NCI-H345 (cell line): ENCODE data around the gene MAP2K6.

Experiments used
- DNase-seq: peaks from one replicate; lab custom pipeline; 2025; lab: John Stamatoyannopoulos, UW

Gene MAP2K6

GRCh38 chr17:69427486-69428197 lies 13.1 kb downstream of the MAP2K6 start:
- DNase-seq = no peak

GRCh38 chr17:69428252-69428980 lies 13.9 kb downstream of the MAP2K6 start:
- no peak for DNase-seq

DNA sequence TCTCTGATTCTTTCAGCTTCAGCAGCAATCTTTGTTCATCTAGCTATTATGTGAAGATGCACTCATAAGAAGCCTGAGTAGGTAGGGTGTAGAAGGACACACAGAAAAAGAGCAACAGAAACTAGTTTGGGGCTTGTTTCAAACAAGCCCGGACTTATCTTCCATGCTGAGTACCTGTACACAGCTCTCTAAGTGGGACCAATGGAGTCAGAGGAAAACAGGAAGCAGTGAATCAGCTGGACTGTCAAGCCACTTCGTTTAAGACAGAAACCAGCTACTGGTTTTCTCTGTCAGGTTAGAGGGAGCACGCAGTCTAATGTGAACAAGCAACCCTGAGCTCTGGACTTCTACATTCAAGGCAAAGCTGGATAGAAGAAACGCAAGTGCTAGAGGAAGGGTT lies 16.0 kb downstream of the MAP2K6 start:
- DNase-seq = no peak

- DNase-seq = no peak
Observed at GRCh38 chr17:69431835-69432234, 17.3 kb downstream of the MAP2K6 start.

- DNase-seq = no peak
Observed at GRCh38 chr17:69433093-69433492, 18.6 kb downstream of the MAP2K6 start.

DNA sequence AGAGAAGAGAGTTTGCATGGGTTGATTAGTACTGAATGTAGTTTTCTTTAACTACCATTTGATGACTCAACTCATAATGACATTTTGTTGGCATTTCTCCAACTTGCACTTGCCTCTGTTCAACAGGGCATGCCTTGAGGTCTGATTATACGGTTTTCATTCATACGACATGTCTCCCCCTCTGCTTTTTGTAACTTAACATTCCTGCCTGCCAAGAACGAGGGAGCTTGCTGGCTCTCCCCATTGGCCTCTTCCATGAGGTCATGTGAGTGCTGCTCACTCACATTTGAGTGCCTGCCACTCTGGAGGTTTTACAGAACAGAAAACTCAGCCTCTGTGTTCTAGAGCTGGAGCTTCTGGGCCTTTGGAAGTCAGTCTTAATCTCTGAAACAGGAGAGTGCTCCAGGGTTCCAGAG lies 19.7 kb downstream of the MAP2K6 start:
- DNase-seq = peak; percentile 64

- DNase-seq = no peak
Observed at GRCh38 chr17:69435971-69436696, 21.6 kb downstream of the MAP2K6 start.

GRCh38 chr17:69437475-69437874 lies 23.0 kb downstream of the MAP2K6 start:
- no peak for DNase-seq

- no peak for DNase-seq
Observed at GRCh38 chr17:69438776-69439175, 24.3 kb downstream of the MAP2K6 start.

DNA sequence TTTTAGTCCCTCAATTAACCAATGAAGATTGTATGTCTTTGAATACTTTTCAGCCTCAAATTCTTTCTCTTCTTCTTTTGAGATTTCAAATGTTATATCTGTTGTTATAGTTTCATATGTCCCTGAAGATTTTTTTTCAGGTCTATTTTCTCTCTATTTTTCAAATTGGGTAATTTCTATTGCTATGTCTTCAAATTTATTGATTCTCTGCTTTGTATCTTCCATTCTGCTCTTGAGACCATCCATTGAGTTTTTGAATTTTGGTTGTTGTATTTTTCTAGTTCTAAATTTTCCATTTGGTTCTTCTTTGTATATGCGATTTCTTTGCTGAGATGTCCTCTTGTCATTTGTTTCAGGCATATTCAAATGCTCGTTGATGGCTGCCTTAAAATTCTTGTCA lies 26.7 kb downstream of the MAP2K6 start:
- DNase-seq = no peak

DNA sequence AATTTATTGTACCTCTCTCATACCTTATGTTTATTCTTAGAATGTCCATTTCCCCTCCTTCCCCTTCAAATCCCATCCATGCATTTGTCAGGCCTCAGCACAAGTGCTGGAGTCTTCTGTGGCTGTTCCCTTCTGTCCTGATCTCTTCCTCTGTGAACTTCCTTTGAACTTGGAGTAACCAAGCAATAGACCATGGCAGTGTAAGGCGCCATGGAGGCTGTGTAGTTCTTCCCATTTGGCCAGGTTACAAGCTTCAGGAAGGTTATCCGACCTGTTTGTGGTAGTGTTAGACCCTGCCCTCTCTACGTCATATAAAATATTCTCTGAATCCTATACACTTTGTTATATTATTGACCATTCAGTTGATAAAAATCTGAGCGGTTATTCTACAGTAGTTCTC lies 28.6 kb downstream of the MAP2K6 start:
- no peak for DNase-seq

- no peak for DNase-seq
Observed at GRCh38 chr17:69444023-69444422, 29.5 kb downstream of the MAP2K6 start.

GRCh38 chr17:69445132-69445531 lies 30.6 kb downstream of the MAP2K6 start:
- no peak for DNase-seq

DNA sequence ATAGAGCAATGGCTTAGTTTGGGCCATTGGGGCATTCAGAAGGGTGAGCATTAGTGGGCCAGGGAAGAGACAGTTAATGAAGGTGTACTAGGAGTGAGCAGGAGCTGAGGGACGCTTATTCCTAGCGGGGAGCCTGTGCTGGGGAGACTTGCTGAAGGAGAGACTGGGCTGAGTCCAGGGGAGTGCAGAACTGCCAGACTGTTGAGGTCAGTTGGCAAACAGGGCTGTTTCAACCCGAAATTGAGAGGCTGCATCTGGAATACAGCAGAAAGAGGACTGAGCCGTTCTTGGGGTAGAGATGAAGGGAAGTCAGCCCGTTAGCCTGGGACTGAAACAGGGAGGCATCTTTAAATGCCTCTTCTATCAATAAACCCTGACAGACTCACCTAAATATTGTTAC lies 33.2 kb downstream of the MAP2K6 start:
- DNase-seq = no peak

DNA sequence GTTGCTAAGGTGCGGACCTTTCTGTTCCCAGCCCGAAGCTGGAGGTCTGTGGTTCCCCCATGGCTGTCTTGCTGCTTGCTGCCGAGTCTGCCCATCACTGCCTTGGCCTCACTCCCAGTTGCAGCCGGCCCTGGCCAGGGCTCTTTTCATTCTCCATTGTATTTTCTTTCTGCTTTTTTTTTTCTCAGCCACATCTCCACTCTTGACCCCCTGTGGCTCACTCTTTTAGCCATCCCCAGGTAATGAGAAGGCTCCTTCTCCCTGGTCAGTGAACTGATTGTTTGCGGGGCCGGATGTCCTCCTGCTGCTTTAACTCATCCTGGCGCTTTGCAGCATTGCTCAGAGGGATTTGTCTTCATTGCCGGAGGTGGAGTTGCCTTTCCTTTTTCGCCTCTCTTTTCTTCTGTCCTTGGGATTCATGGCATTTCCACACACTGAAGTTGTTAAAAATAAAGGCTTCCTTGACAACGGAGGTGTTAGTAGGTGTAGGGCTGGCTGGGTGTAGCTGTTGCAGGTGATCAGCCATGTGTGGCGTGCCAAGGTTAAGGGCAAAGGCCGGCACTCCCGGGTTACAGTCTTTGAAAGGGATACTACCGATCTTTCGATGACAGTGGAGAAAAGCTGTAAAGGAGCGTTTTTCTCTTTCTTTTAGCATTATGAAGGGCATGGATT lies 34.1 kb downstream of the MAP2K6 start:
- DNase-seq = no peak

GRCh38 chr17:69450131-69450530 lies 35.6 kb downstream of the MAP2K6 start:
- no peak for DNase-seq

DNA sequence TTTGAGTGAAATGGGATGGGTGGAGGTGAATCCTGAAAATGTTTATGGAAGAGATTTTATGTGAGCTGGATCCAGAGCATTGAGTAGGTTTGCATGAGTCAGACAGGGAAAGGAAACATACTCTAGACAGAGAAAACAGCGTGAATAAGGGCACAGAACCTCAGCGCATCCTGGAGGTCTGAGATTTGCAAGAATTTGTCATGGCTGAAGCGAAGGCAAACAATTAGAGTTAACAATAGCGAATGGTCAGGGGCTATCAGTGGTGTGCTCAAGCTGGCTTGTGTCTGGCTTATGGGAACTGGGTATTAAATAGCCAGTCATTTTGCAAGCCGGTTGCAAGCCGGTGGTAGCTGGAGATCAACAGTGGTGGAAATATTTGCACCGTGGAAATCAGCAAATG lies 36.4 kb downstream of the MAP2K6 start:
- no peak for DNase-seq

DNA sequence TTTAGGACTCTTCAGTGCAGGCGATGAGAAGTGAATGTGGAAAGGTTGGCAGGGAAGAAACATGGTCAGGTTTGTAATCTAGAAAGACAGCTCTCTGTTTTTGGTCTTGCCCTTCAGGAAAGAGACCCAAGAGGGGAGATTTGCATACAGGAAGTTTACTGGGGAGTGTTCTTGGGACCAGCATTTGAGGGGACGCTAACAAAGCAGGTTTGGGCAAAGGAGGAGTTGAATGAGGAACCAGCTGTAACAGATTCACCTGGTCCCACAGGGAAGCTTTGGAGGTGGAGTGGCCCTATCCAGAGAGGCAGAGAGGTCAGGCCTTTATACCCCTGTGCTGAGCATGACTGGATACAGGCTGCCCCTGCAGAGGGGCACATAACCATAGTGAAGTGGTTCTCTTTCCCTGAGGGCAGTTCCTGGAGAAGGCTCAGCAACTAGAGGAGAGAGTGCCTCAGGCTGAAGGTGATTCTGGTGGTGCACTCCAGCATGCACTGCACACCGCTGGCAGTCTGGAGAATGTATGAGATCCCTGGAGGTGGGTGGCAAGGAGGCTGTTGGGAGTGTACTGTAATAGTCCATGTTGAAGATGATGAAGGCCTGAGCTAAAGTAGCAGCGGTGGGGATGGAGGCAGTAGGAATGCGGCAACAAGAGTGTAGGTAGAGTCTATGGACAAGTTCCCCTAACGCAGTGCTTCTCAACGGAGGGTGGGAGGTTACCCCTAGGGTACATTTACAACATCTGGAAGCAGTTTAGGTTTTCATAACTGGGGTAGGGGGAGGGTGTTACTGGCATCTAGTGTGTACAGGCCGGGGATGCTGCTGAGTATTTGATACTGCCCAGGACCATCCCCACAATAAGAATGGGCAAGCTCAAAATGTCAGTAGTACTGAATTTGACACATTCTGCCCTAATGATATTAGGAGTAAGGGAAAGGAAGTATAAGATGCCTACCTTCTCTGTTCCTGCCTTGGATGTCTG lies 37.2 kb downstream of the MAP2K6 start:
- no peak for DNase-seq

DNA sequence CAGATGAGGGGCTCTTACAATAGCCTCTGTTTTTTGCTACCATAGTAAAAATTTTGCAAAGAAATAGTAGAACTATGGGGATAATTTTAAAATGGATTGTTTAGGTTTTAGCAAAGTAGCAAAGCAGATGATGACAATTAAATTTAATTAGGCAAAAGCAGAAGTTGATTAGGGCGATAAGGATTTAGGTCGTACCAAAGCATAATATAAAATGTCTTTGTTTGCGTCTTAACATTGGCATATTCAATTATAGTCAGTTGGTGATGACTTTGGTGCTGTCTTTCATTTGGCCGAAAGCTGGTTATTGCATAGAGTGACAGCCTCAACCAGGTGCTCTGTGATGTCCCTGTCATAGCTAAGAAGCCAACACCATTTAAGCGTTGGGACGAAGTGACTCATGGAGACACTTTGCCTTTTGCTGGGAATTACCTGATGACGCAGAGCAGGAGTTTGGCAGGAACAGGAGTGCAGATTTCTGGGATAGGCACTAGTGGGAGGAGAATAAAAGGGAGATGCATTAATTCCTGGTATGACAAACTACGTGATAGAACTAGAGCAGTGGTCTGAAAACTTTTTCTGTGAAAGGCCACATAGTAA lies 38.3 kb downstream of the MAP2K6 start:
- DNase-seq = no peak

GRCh38 chr17:69454051-69454450 lies 39.6 kb downstream of the MAP2K6 start:
- no peak for DNase-seq

- DNase-seq = no peak
Observed at GRCh38 chr17:69455040-69455439, 40.5 kb downstream of the MAP2K6 start.
